GM23248 (cell line): ENCODE data around the gene RIPK3. TPM values are rescaled to one million over a fixed set of nuclear protein-coding genes. Genes with fewer than 3 reads are reported as not detected.
A peak's percentile ranks its signal among the peaks of the same experiment; 100 is the strongest.

ENCODE experiments used
- DNase-seq: peaks from one replicate; pipeline ENCODE4 v3.0.0-alpha.2; 2015
- H2AFZ ChIP-seq: fragments of 200-600 bp; sonication (generic); 2 replicates; pipeline ENCODE4 v1.6.1; 2016; ENCODE audit warnings: antibody characterized with exemption
- H3F3A ChIP-seq: fragments of 200-600 bp; sonication (generic); 2 replicates; pipeline ENCODE4 v1.6.1; 2016; ENCODE audit warnings: mild to moderate bottlenecking, antibody characterized with exemption, mixed run types; ENCODE audit not compliant: insufficient read depth
- H3K27ac ChIP-seq: fragments of 200-600 bp; sonication (generic); 2 replicates; pipeline ENCODE4 v1.5.1; 2016; ENCODE audit warnings: mild to moderate bottlenecking
- H3K27me3 ChIP-seq: fragments of 200-600 bp; sonication (generic); replicated peaks from 2 replicates; pipeline ENCODE4 v1.6.1; 2016; ENCODE audit warnings: mild to moderate bottlenecking; ENCODE audit not compliant: insufficient read depth
- H3K36me3 ChIP-seq: fragments of 200-600 bp; sonication (generic); 2 replicates; pipeline ENCODE4 v1.6.1; 2016; ENCODE audit warnings: low read depth, mild to moderate bottlenecking
- H3K4me1 ChIP-seq: fragments of 200-600 bp; sonication (generic); 2 replicates; pipeline ENCODE4 v1.6.1; 2016; ENCODE audit warnings: mild to moderate bottlenecking; ENCODE audit not compliant: insufficient read depth
- H3K4me2 ChIP-seq: fragments of 200-600 bp; sonication (generic); one replicate; pipeline ENCODE4 v1.6.1; 2016; ENCODE audit warnings: mild to moderate bottlenecking; ENCODE audit not compliant: unreplicated experiment
- H3K4me3 ChIP-seq: fragments of 200-600 bp; sonication (generic); 2 replicates; pipeline ENCODE4 v1.5.1; 2016; ENCODE audit warnings: mild to moderate bottlenecking
- H3K79me2 ChIP-seq: fragments of 200-600 bp; sonication (generic); 2 replicates; pipeline ENCODE4 v1.6.1; 2016; ENCODE audit warnings: mild to moderate bottlenecking; ENCODE audit not compliant: insufficient read depth
- H3K9ac ChIP-seq: fragments of 200-600 bp; sonication (generic); 2 replicates; pipeline ENCODE4 v1.6.1; 2016; ENCODE audit warnings: mild to moderate bottlenecking
- H3K9me2 ChIP-seq: fragments of 200-600 bp; sonication (generic); 2 replicates; pipeline ENCODE4 v1.6.1; 2016; ENCODE audit warnings: mixed run types, mild to moderate bottlenecking, moderate library complexity; ENCODE audit not compliant: insufficient read depth
- H3K9me3 ChIP-seq: fragments of 200-600 bp; sonication (generic); one replicate; pipeline ENCODE4 v1.6.1; 2017; ENCODE audit warnings: low read depth
- H4K20me1 ChIP-seq: fragments of 200-600 bp; sonication (generic); 2 replicates; pipeline ENCODE4 v1.6.0; 2016; ENCODE audit not compliant: insufficient read depth
- EZH2 ChIP-seq: fragments of 200-600 bp; sonication (generic); IDR thresholded peaks from 2 replicates; pipeline ENCODE4 v1.6.1; 2018; ENCODE audit warnings: antibody characterized with exemption, mild to moderate bottlenecking; ENCODE audit not compliant: insufficient read depth, poor library complexity, severe bottlenecking
- EZH2phosphoT487 ChIP-seq: fragments of 200-600 bp; sonication (generic); IDR thresholded peaks from 2 replicates; pipeline ENCODE4 v1.6.1; 2018; ENCODE audit warnings: antibody characterized with exemption, moderate library complexity, mild to moderate bottlenecking, low read depth; ENCODE audit not compliant: insufficient read depth
- WGBS, 2 experiments: methylation state at CpG; one replicate each; pipeline ENCODE4 v1.1.6; 2015 to 2017; ENCODE audit warnings: low lambda C conversion rate in 2 of 2, low coverage in 1 of 2; ENCODE audit errors: missing lambda C conversion rate in 2 of 2; 5-methylcytosine and 5-hydroxymethylcytosine counted together
- in situ Hi-C: fragments of 300-500 bp; cut with MboI; formaldehyde crosslinking; loops from 2 replicates; pipeline ENCODE4 v1.15.0; 2020
- polyA plus RNA-seq: library from polyadenylated mRNA; unstranded; fragments of >200 nt; fragmentation: Nextera tagmentation; extraction: Ambion mirVana; gene quantifications from 2 replicates; pipeline ENCODE4 v1.2.1, GENCODE V29; 2016
- total RNA-seq: library from RNA; depleted of rRNA; stranded (reverse); fragments of >200 nt; shearing (Covaris generic); gene quantifications from 2 replicates; pipeline ENCODE4 v1.2.3, GENCODE V29; 2014

Gene RIPK3
- total and polyA plus RNA-seq, 2 experiments from 2014 or later = 2.2 to 5.1 TPM

GRCh38 chr14:24334431-24335291 lies 5.1 kb downstream of the RIPK3 start, which contains the start of gene ADCY4:
Gene ADCY4 (minus strand): TSS chr14:24335071. CDS start chr14:24334652, 419 bp downstream.
- Histone ChIP-seq H3K4me2 (peak within 1 kb of the TSS; percentile 69), H3K9me2 (no peaks in the 10 kb centered on the region), H3K79me2 (no peaks in the 10 kb centered on the region), H4K20me1 (no peaks in the 10 kb centered on the region), H3K36me3 (no peaks in the 10 kb centered on the region), H2AFZ (peak within 1 kb of the TSS; percentile 52), H3K27ac (no peak within 1 kb of the TSS), H3K4me1 (peaks cover 7% of the 10 kb centered on the region; the same call in 1 of the 2 replicates), H3F3A (no peaks in the 10 kb centered on the region), H3K27me3 (no peaks in the 10 kb centered on the region), H3K4me3 (peak within 1 kb of the TSS; percentile 64), H3K9me3 (no peaks in the 10 kb centered on the region), H3K9ac (0 out of 2 replicates have a peak within 1 kb of the TSS, but pooled peaks have one; percentile 6)
- in situ Hi-C loops = loop anchor here (5.0 kb wide), 1 partner anchor 103 kb away; no protein-coding TSS in a partner anchor
- TF ChIP-seq EZH2phosphoT487 (no peak), EZH2 (no peak)
- DNase-seq = peak; percentile 50
- WGBS, 2 experiments = 17% methylated on average over 27 to 55 of the region's 65 CpGs

GRCh38 chr14:24332268-24332993 lies 7.4 kb downstream of the RIPK3 start:
- H3K27me3 ChIP-seq = no peaks in the 10 kb centered on the region
- H3K9ac ChIP-seq = no peak overlapping the region
- peaks cover 7% of the 10 kb centered on the region; the same call in 1 of the 2 replicates for H3K4me1 ChIP-seq
- no peak overlapping the region; the same call in 1 of the 2 replicates for H2AFZ ChIP-seq
- H4K20me1 ChIP-seq = no peaks in the 10 kb centered on the region
- H3K4me2 ChIP-seq = no peak overlapping the region
- DNase-seq = peak; percentile 80
- no peaks in the 10 kb centered on the region for H3F3A ChIP-seq
- H3K9me2 ChIP-seq = no peaks in the 10 kb centered on the region
- in situ Hi-C loops = no loop called here
- 28 to 34% methylated on average over 45 to 56 of the region's 56 CpGs for WGBS, 2 experiments
- no peaks in the 10 kb centered on the region for H3K36me3 ChIP-seq
- no peak overlapping the region for H3K27ac ChIP-seq
- H3K79me2 ChIP-seq = no peaks in the 10 kb centered on the region
- H3K4me3 ChIP-seq = no peak overlapping the region
- TF ChIP-seq EZH2phosphoT487 = no peak
- no peak for TF ChIP-seq EZH2
- H3K9me3 ChIP-seq = no peaks in the 10 kb centered on the region

GRCh38 chr14:24331731-24332267 lies 8.0 kb downstream of the RIPK3 start:
- DNase-seq = no peak
- Histone ChIP-seq H3K4me2 (no peak overlapping the region), H3F3A (no peaks in the 10 kb centered on the region), H3K79me2 (no peaks in the 10 kb centered on the region), H4K20me1 (no peaks in the 10 kb centered on the region), H3K27me3 (no peaks in the 10 kb centered on the region), H3K9me2 (no peaks in the 10 kb centered on the region), H3K9ac (no peak overlapping the region), H3K27ac (no peak overlapping the region), H3K36me3 (no peaks in the 10 kb centered on the region), H2AFZ (no peak overlapping the region), H3K4me1 (peaks cover 7% of the 10 kb centered on the region; the same call in 1 of the 2 replicates), H3K4me3 (no peak overlapping the region), H3K9me3 (no peaks in the 10 kb centered on the region)
- TF ChIP-seq EZH2phosphoT487 (no peak), EZH2 (no peak)
- WGBS, 2 experiments = 68 to 74% methylated on average over 26 of the region's 26 CpGs
- in situ Hi-C loops = no loop called here
